Type B pancreatic cell (in vitro differentiated cells): ENCODE results near the gene AKAP14. TPM values are rescaled to one million over a fixed set of nuclear protein-coding genes. Genes with fewer than 3 reads are reported as not detected.

Source experiments
- DNase-seq: peaks from one replicate; pipeline ENCODE4 v3.0.0; 2021; ENCODE audit warnings: mixed read lengths; ENCODE audit not compliant: unreplicated experiment; ENCODE audit errors: extremely low spot score
- H3K27ac Mint-ChIP-seq: 2 replicates; pipeline ENCODE4 v1.8.0; 2021; ENCODE audit warnings: mild to moderate bottlenecking, mixed read lengths
- H3K27me3 Mint-ChIP-seq: 2 replicates; pipeline ENCODE4 v1.8.0; 2021; ENCODE audit warnings: mixed read lengths
- H3K36me3 Mint-ChIP-seq: 2 replicates; pipeline ENCODE4 v1.8.0; 2021; ENCODE audit warnings: mixed read lengths
- H3K4me1 Mint-ChIP-seq: one replicate; pipeline ENCODE4 v1.8.0; 2021; ENCODE audit warnings: mixed read lengths; ENCODE audit not compliant: unreplicated experiment
- H3K4me3 Mint-ChIP-seq: 2 replicates; pipeline ENCODE4 v1.8.0; 2021; ENCODE audit warnings: mild to moderate bottlenecking, mixed read lengths
- H3K9me3 Mint-ChIP-seq: 2 replicates; pipeline ENCODE4 v1.8.0; 2021; ENCODE audit warnings: mixed read lengths
- CTCF ChIP-seq: fragments of 200-600 bp; sonication (generic); conservative IDR thresholded peaks from 2 replicates; pipeline ENCODE4 v1.5.0; 2021; ENCODE audit warnings: antibody characterized with exemption, mild to moderate bottlenecking
- total RNA-seq: library from RNA; stranded (reverse); gene quantifications from 2 replicates; pipeline ENCODE4 v1.2.1, GENCODE V29; 2021; ENCODE audit warnings: low replicate concordance

AKAP14 gene
- total RNA-seq, 1 donor from 2014 or later = 0.92 TPM

- no peaks in the 10 kb centered on the region for H3K27me3 Mint-ChIP-seq
- H3K36me3 Mint-ChIP-seq = peaks cover 3% of the 10 kb centered on the region
- DNase-seq = no peak
- H3K9me3 Mint-ChIP-seq = no peaks in the 10 kb centered on the region
- H3K4me1 Mint-ChIP-seq = no peaks in the 10 kb centered on the region
- H3K4me3 Mint-ChIP-seq = peak within 1 kb of the TSS; percentile 96
- no peak for TF ChIP-seq CTCF
- H3K27ac Mint-ChIP-seq = peak within 1 kb of the TSS; percentile 90
Observed at GRCh38 chrX:119871599-119872395, 23.9 kb upstream of the AKAP14 start, which contains the start of the genes NDUFA1 and RNF113A. TSS of gene NDUFA1 (plus strand) at chrX:119871832. CDS start at chrX:119871912, 80 bp downstream. TSS of gene RNF113A (minus strand) at chrX:119871733. CDS start at chrX:119871613, 120 bp downstream.

- no peak for TF ChIP-seq CTCF
Observed at GRCh38 chrX:119878740-119879139, 17.0 kb upstream of the AKAP14 start.

GRCh38 chrX:119880076-119880475 lies 15.6 kb upstream of the AKAP14 start:
- Mint-ChIP-seq H3K4me1 (no peaks in the 10 kb centered on the region), H3K27me3 (no peaks in the 10 kb centered on the region), H3K9me3 (no peaks in the 10 kb centered on the region), H3K36me3 (no peaks in the 10 kb centered on the region), H3K27ac (peak overlapping the region; percentile 10), H3K4me3 (no peak overlapping the region)
- TF ChIP-seq CTCF = no peak
- no peak for DNase-seq

More at GRCh38 chrX:119878740-119879139, 17.0 kb upstream of the AKAP14 start:
- DNase-seq = no peak
- no peak overlapping the region for H3K27ac Mint-ChIP-seq
- H3K4me1 Mint-ChIP-seq = no peaks in the 10 kb centered on the region
- no peaks in the 10 kb centered on the region for H3K27me3 Mint-ChIP-seq
- no peak overlapping the region for H3K4me3 Mint-ChIP-seq
- no peaks in the 10 kb centered on the region for H3K9me3 Mint-ChIP-seq
- H3K36me3 Mint-ChIP-seq = no peaks in the 10 kb centered on the region

GRCh38 chrX:119880552-119881437 lies 14.9 kb upstream of the AKAP14 start:
- DNase-seq = no peak
- H3K27ac Mint-ChIP-seq = peak overlapping the region; percentile 10
- no peaks in the 10 kb centered on the region for H3K27me3 Mint-ChIP-seq
- no peak overlapping the region for H3K4me3 Mint-ChIP-seq
- H3K4me1 Mint-ChIP-seq = no peaks in the 10 kb centered on the region
- H3K36me3 Mint-ChIP-seq = no peaks in the 10 kb centered on the region
- H3K9me3 Mint-ChIP-seq = no peaks in the 10 kb centered on the region
- TF ChIP-seq CTCF = peak; percentile 71

- no peaks in the 10 kb centered on the region for H3K36me3 Mint-ChIP-seq
- DNase-seq = no peak
- no peak for TF ChIP-seq CTCF
- no peaks in the 10 kb centered on the region for H3K27me3 Mint-ChIP-seq
- H3K4me3 Mint-ChIP-seq = no peak overlapping the region
- no peaks in the 10 kb centered on the region for H3K9me3 Mint-ChIP-seq
- H3K27ac Mint-ChIP-seq = no peak overlapping the region
- H3K4me1 Mint-ChIP-seq = no peaks in the 10 kb centered on the region
Observed at GRCh38 chrX:119885554-119886428, 9.9 kb upstream of the AKAP14 start.
